Bladder microvascular endothelial cell (primary cell): ENCODE results near the gene EYS. TPM values are rescaled to one million over a fixed set of nuclear protein-coding genes. Genes with fewer than 3 reads are reported as not detected.

Source experiments
- total RNA-seq: library from RNA; depleted of rRNA; stranded (reverse); fragments of >200 nt; gene quantifications from 2 replicates; pipeline ENCODE4 v1.2.3, GENCODE V29; 2014

Gene EYS
- not detected in 2 replicates for total RNA-seq

DNA sequence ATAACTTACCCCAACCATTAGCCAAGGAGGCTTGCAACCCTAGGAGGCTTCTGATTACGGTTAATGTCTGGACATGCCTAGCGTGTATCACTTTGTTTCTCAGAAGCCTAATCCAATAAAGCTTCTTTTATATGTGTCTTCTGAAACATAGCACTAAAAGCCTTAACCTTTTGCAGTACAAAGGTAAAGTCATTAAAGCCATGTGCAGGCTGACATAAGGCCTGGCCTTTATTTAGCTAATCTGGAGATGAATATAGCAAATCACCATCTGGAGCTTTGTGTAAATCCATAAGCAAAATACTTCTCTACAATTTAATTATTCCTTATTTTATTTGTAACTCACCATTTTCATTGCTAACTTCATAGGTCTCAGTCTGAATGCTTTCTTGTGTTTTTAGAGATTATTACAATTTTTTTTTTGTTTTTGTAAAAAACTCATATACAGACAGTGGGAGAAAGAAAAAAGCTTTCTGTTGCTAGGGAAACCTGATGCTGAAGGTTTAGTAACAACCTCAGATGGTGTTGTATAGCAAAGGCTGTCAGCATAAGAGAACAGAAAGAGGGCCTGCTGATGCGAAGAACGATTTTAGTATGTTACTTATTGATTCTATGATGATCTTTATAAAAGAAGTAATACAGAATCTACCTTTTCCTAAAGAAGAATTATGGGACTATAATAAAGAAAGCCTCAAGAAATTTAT is at the start of gene EYS:
TSS of gene EYS (minus strand) at position 101 of the 701 bp plus-strand sequence. CDS start 211,816 bp downstream, outside the sequence.

